DMS53 treated with DMSO at 0.1 percent for 48 hours (cell line): ENCODE measurements around the gene DHX58.

Experiments used
- DNase-seq: peaks from one replicate; lab custom pipeline; 2025; ENCODE audit not compliant: unreplicated experiment; lab: John Stamatoyannopoulos, UW

The DHX58 gene

DNA sequence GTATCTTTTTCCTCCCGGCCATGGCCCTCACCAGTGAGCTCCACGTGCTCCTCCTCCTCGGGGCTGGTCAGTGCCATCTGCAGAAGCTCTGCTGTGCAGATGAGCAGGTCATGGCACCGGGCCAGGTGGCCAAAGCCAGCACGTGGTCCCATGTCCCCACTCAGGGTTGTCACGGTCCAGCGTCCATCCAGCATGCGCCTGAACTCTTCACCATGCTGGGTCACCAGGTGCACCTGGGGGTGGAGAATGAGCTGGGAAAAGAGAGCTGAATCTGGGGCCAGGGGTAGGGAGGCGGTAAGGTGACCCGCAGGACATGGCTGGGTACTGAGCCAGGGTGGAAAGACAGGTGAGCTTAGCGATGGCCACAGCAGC is 1.3 kb downstream of the DHX58 start:
- DNase-seq, result no peak

DNA sequence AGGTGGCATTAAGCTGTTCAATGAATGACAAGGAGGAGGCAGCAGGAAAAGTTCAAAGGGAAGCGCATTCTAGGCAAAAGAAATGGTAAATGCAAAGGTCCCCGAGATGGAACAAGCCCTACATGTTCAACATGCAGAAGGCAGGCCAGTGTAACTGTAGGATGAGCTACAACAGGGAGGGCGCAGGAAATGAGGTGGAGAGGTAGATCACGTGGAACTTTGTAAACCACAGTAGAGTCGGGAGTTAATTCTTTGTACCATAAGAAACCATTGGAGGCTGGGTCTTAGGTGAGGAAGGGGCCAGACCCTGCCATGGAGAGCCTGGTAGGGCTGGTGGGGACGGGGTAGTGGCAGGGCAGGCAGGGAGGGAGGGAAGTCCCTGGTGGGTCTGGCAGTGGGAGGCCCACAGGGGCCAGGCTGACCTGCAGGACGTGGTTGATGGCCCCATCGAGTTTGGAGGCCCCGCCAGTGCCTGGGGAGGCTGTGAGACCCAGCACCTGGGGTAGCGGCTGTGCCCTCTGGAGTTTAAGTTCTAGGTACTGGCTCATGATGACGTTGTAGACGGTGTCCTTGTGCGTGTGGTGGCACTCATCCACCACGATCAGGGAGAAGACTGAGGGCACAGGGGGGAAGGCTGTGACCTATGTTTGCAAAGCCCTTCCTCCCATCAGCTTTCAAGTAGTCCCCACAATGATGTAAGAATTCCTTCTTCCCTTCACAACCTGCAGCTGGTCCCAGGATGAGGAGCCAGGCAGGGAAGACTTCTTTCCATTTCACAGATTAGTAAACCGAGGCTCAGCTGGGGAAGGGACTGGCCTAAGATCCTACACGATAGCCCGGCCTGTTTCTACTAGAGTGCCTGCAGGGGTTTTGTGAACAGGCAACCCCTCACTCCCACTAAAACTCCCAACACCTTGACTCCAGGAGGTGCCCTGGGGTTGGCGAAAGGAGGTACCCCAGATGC is 1.9 kb downstream of the DHX58 start:
- DNase-seq, result no peak

DNA sequence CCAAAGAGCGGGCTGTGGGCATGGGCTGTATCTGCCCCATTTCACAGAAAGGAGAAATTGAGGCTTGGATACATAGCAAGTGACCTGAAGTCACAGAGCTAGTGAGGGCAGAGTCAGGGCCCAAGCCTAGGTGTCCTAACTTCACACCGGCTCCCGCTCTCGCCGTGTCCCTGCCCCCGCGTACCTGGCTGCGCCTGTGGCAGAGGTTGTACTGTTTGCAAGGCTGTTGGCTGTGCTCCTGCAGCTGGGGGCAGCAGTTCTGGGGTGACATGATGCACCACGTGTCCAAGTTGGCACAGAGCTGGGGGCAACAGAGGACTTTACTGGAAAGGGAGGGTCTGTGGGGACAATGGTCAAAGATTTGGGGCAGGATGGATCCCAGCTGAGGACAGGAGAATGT is 3.4 kb downstream of the DHX58 start:
- no peak for DNase-seq

- no peak for DNase-seq
Observed at GRCh38 chr17:42107597-42108576, 4.6 kb downstream of the DHX58 start.

- no peak for DNase-seq
Observed at GRCh38 chr17:42107124-42107523, 5.4 kb downstream of the DHX58 start.

- no peak for DNase-seq
Observed at GRCh38 chr17:42106009-42106408, 6.5 kb downstream of the DHX58 start.

GRCh38 chr17:42104264-42104663 is 8.2 kb downstream of the DHX58 start:
- no peak for DNase-seq

DNA sequence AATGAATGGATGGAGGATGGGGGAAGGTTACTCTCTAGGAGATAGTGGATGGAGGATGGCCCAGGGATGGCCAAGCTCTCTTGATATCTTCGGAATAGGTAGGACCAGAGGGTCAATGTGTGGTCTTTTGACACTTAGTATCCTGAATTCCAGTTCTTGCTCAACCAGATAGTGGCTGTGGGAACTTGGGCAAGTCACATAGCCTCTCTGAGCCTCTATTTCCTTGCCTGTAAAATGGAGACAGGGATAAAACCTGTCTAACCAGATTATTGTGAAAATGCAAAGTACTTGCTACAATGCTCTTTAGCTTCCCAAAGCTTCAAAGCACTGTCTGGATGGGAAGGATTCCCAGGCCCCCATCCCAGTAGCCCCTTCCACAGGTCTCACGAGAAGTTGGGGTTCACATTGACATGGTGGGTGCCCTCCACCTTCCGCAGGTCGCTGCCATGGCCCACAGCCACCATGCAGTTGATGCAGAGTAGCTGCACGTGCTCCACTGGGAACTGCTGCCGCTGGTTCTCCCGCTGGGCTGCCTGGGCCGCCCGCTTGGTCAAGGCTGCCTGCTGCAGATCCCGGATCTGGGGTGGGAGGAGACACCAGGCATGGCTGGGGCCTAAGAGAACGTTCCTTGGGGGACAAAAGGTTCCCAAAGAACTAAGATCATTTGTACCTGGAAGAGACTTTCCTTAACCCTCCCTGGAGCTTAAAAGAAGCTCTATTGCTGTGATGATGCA is 9.1 kb downstream of the DHX58 start:
- no peak for DNase-seq

- DNase-seq, result peak; percentile 9
Observed at GRCh38 chr17:42101513-42102292, 10.8 kb downstream of the DHX58 start.

DNA sequence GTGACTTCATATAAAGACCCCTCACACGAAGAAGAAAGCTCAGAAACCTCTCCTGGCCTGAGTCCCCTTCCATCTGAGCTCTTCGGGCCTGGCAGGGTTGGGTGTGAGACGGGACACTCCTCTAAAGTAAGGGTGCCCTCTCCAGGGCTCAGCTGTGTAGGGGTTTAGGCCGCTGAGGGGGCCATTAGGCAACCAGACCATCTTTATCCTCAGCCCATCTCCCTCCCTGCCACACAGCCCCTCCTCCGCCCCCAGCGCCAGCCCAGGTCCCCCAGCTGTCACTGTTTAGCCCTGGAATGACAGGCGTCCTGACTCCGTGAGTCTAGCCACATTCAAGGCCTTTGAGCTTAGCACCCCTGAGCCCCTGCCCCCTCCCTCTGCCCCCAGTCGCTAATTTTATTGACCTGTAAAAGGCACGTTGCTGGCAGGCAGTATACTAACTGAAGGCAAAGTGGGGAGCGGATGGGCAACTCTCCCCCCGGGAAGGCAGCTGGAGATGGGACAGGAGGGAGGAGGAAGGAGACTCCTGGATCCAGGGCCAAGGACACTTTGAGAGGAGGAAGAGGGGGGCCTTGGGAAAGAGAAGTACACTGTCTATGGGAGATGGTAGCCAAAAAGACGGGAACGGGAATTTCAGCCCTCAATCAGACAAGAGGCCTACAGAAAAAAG is 13.6 kb downstream of the DHX58 start:
- DNase-seq, result no peak

- DNase-seq, result no peak
Observed at GRCh38 chr17:42097691-42098631, 14.6 kb downstream of the DHX58 start, which contains the start of gene ZNF385C. ZNF385C (minus strand) TSS chr17:42098473; CDS start chr17:42063056, 35,417 bp downstream.

- no peak for DNase-seq
Observed at GRCh38 chr17:42096360-42097111, 16.0 kb downstream of the DHX58 start.

GRCh38 chr17:42094375-42095069 is 18.0 kb downstream of the DHX58 start:
- no peak for DNase-seq

DNA sequence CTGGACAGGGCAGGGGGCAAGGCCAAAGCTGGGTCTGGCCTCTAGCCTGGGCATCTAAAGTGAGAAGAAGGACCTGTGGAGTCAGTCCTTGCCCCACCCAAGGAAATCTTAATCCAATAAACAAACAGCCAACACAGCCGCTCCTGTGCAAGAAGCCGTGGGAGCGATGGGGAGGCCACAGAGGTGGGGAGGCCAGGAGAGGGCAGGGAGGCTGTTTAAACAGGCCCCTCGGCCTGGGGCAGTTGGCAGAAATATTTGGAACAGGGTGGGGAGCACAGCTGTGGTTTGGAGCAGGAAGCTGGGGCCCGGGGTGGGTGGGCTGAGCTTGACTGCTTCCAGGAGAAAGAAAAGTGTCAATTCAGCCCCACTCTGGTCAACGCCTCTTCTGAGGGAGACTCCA is 19.6 kb downstream of the DHX58 start:
- no peak for DNase-seq

- DNase-seq, result no peak
Observed at GRCh38 chr17:42090964-42091790, 21.3 kb downstream of the DHX58 start.

GRCh38 chr17:42088736-42089135 is 23.8 kb downstream of the DHX58 start:
- DNase-seq, result no peak
